Measurements from ENCODE around the gene PODNL1. TPM values are rescaled to one million over a fixed set of nuclear protein-coding genes. Genes with fewer than 3 reads are reported as not detected.

The PODNL1 gene
- total RNA-seq, 1 donor from 2014 or later, result 5.2 TPM

- Histone ChIP-seq H3K36me3 (peaks cover 0 to 56% of the 10 kb centered on the region in 2 donors), H3K4me3 (no peak overlapping the region), H3K9me3 (no peaks in the 10 kb centered on the region), H3K27me3 (no peaks in the 10 kb centered on the region), H3K27ac (no peak overlapping the region), H3K4me1 (peaks cover 5% of the 10 kb centered on the region)
- TF ChIP-seq CTCF (IDR thresholded peaks at IDR 0.05), result no peak
- TF ChIP-seq POLR2AphosphoS5 (IDR thresholded peaks at IDR 0.05; ENCODE audit: insufficient read depth in 1 of 2, low read depth in 1 of 2), result no peak
- no peak for TF ChIP-seq POLR2A (IDR thresholded peaks at IDR 0.05)
- DNase-seq (ENCODE audit: extremely low spot score in 2 of 2), result no peak
- intact Hi-C loops (cut with DNase I), result no loop called here
These were observed 26.6 kb upstream of the PODNL1 start for GRCh38 chr19:13964776-13965175.

- Histone ChIP-seq H3K27me3 (no peaks in the 10 kb centered on the region), H3K27ac (peak overlapping the region; percentile 72), H3K4me1 (peaks cover 5% of the 10 kb centered on the region), H3K9me3 (no peaks in the 10 kb centered on the region), H3K36me3 (peaks cover 0 to 55% of the 10 kb centered on the region in 2 donors), H3K4me3 (no peak overlapping the region)
- TF ChIP-seq POLR2AphosphoS5 (IDR thresholded peaks at IDR 0.05; ENCODE audit: insufficient read depth in 1 of 2, low read depth in 1 of 2) (no peak), POLR2A (IDR thresholded peaks at IDR 0.05) (no peak), CTCF (IDR thresholded peaks at IDR 0.05) (no peak)
- no peak for DNase-seq (ENCODE audit: extremely low spot score in 2 of 2)
- intact Hi-C loops (cut with DNase I), result no loop called here
These were observed 25.4 kb upstream of the PODNL1 start for GRCh38 chr19:13963603-13964105.

GRCh38 chr19:13962699-13963602 lies 24.7 kb upstream of the PODNL1 start:
- Histone ChIP-seq H3K27ac (peak overlapping the region; percentile 72), H3K4me3 (peak overlapping the region; percentile 38 to 40), H3K27me3 (no peaks in the 10 kb centered on the region), H3K4me1 (peaks cover 5% of the 10 kb centered on the region), H3K9me3 (no peaks in the 10 kb centered on the region), H3K36me3 (peaks cover 0 to 55% of the 10 kb centered on the region in 2 donors)
- DNase-seq (ENCODE audit: extremely low spot score in 2 of 2), result no peak
- no peak for TF ChIP-seq POLR2A (IDR thresholded peaks at IDR 0.05)
- TF ChIP-seq POLR2AphosphoS5 (IDR thresholded peaks at IDR 0.05; ENCODE audit: insufficient read depth in 1 of 2, low read depth in 1 of 2), result peak in 1 of 2 donors; percentile 55
- intact Hi-C loops (cut with DNase I), result no loop called here

GRCh38 chr19:13961826-13962698 lies 23.8 kb upstream of the PODNL1 start:
- DNase-seq (ENCODE audit: extremely low spot score in 2 of 2), result no peak
- TF ChIP-seq POLR2AphosphoS5 (IDR thresholded peaks at IDR 0.05; ENCODE audit: insufficient read depth in 1 of 2, low read depth in 1 of 2) (no peak), CTCF (IDR thresholded peaks at IDR 0.05) (no peak), POLR2A (IDR thresholded peaks at IDR 0.05) (no peak)
- H3K27me3 ChIP-seq, result no peaks in the 10 kb centered on the region
- peak overlapping the region; percentile 38 to 40 for H3K4me3 ChIP-seq
- H3K9me3 ChIP-seq, result no peaks in the 10 kb centered on the region
- peaks cover 5% of the 10 kb centered on the region for H3K4me1 ChIP-seq
- peak overlapping the region; percentile 72 for H3K27ac ChIP-seq
- peaks cover 0 to 51% of the 10 kb centered on the region in 2 donors for H3K36me3 ChIP-seq
- intact Hi-C loops (cut with DNase I), result no loop called here
